Left renal cortex interstitium (tissue), 4 donors: Measurements from ENCODE around the gene TAC3. TPM values are rescaled to one million over a fixed set of nuclear protein-coding genes. Genes with fewer than 3 reads are reported as not detected.
"Not testable (repeated sequence)": the region's sequence is repeated elsewhere in the genome, so short reads cannot be mapped to it uniquely, and the experiment has no call there.

Experiments used
- DNase-seq, 4 donors: peaks; one replicate each; pipeline ENCODE4 v3.0.0-alpha.2; 2013; ENCODE audit warnings: low read depth in 4 of 4, low spot score in 2 of 4, missing footprints in 1 of 4
- polyA plus RNA-seq, 4 donors: library from polyadenylated mRNA; unstranded; fragments of 120-200 nt; gene quantifications; one replicate each; pipeline ENCODE4 v1.2.1, GENCODE V29; 2013; ENCODE audit not compliant: insufficient read length in 4 of 4

TAC3 gene
- polyA plus RNA-seq: 1 to 10 TPM in 2 of 4 donors, under 1 TPM in 2; 0.49 to 1.4 (median 1.1) TPM

DNA sequence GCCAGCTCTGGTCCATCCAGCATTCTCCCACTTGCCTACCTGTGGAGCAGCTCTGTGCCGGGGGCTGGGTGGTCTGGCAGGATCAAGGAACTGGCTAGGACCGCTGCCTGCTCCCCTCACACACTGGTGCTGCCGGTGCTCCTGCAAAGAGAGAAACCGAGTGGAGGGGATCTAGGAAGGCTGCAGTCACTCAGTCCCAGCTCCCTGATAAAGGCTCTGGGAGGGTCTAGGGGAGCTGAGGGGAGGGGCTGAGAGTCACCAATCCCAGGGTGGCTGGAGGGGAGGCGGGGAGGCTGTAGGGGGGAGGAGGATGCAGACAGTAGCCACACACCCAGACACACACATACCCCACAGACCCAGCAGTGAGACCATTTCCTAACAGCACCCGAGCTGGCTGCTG is at the start of gene TAC3:
TSS of gene TAC3 (minus strand) at position 182 of the 400 bp plus-strand sequence. CDS start 732 bp downstream, outside the sequence.
- no peak for DNase-seq

DNA sequence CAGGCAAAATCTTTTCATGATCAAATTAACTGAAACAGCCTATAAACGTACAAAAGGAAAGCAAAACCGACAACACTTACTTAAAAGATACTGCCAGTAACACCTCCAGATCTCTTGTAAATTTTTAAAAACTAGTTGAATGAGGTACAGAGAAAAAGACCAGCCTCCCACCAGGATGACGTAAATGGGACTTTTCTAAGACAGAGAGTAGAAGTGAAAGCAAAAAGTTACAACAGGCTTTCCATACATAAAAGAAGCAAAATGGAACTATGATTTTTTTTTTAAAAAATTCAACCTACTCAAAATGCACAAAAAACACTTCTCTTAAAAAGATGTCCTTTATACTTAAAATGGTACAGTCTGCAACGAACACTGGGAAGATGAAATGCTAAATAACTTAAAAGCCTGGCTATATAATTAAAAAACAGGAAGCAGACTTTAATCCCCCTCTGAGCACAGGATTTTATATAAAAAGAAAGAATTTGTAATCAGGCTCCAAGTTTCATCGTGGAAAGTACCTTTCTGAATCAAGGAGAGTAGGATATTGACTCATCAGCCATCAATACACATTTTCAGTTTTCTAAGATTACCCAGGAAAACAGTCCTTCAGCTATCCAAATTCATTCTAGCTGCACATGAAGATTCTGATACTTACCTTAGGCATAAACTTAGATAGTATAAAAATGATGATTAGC is 47.8 kb upstream of the TAC3 start:
- DNase-seq: no peak

DNA sequence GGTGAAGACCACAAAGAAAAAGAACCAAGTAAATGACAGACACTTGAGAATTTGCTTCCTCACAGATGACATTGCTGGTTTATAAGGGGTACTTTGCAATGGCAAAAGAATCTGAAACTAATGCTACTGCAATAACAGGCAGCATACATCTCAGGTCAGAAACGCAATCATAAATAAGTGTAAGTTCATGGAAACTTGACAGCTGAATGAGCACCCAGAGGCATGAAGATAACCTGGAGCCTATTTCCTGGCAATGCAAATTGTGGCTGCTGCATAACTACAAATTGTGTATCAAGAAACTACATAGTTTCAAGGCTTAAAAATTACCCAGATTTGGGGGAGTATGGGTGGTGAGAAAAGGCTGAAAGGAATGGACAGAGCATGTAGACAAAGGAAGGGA is 42.1 kb upstream of the TAC3 start:
- no peak for DNase-seq

DNA sequence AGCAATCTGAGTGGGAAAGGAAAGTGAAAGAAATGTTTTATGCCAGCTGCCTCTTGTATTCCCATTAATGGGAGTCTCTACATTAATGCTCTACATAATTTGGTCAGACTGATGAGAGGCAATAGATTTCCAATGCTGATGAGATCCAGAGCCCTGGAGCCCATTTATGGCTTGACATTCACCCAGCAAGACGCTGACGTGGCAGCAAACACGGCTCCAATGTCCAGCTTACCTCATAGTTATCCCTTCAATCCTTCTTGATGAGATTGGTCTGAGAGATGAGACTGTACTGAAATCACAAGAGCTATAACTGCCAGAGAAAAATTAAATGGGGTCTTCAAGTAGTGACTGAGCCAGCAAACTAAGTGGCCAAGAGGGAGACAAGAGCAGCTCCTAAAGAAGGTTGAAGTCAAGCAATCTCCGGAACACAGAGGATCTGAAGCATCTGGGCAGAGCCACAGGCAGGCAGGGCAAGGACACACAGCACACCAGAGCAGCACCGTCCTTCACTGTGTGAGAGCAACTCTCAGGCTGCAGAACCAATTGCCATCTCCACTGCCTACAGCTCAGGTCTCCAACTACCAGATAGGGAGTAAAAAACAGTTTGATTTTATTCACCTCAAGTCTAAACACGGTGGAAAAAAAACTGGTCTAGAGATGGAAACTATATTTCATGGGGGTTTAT is 40.9 kb upstream of the TAC3 start:
- no peak for DNase-seq

DNA sequence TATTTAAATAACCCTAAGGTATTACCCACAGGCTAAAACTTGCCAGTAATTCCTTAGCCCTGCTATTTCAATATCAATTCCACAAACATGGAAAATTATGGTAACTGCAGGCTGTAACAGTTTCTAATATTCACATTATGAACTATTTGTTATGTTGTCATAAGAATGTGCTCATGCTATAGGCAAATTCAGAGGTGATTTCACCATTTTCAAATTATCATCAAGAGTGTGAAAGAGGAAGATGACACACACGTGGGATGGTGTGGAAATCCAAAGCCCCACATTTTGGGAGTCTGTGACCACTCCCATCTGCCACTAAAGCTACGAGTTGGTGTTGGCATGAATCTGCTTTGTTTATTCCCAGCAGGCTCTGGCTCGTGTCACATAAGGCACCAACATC is 39.5 kb upstream of the TAC3 start:
- no peak for DNase-seq

DNA sequence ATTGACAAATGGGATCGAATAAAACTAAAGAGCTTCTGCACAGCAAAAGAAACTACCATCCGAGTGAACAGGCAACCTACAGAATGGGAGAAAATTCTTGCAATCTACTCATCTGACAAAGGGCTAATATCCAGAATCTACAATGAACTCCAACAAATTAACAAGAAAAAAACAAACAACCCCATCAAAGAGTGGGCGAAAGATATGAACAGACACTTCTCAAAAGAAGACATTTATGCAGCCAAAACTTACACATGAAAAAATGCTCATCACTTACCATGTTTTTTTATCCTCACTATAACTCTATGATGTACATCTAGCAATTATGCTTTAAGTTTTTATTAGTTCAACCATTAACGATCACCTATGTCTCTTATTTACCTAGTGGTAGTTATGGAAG is 37.6 kb upstream of the TAC3 start:
- DNase-seq: not testable (repeated sequence)

DNA sequence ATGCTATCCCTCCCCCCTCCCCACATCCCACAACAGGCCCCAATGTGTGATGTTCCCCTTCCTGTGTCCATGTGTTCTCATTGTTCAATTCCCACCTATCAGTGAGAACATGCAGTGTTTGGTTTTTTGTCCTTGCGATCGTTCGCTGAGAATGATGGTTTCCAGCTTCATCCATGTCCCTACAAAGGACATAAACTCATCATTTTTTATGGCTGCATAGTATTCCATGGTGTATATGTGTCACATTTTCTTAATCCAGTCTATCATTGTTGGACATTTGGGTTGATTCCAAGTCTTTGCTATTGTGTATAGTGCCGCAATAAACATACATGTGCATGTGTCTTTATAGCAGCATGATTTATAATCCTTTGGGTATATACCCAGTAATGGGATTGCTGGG is 36.8 kb upstream of the TAC3 start:
- not testable (repeated sequence) for DNase-seq

DNA sequence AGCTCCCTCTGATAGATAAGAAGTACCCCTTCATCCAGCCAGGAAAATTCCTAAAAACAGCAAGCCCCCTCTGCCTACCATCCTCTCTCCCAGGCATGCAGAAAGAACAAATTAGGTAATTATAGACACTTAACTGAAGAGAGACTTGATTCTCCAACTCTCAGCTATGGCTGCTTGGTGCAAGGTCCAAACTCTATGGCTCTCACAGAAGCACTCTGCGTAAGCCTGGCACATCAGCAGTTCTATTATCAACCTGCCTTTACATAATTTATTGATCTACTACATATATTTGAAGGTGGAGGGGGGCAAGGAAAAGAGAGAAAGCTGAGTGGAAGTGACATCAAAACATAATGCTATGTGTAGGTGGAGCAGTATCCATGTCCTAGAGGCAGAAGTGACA is 34.7 kb upstream of the TAC3 start:
- no peak for DNase-seq

DNA sequence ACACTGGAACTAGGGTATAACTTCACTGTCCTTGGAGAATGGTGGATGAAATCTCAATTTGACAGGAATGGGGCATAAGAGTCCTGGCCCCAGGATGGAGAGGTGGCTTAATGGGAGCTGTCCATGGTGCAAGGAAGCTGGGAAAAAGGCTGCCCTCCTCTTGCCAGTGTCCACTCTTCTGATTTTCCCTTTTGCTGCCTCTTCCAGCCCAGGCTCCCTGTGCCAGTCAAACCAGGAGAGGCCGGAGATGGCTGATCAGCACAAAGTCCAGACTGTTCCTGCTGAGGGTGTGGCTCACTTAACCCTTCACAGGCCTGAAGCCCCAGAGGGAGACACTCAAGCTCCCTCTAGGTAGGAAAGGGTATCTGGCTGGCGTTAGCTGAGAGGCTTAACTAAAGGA is 33.6 kb upstream of the TAC3 start, which contains the start of gene MYO1A:
TSS of gene MYO1A (minus strand) at position 240 of the 400 bp plus-strand sequence. CDS start 1,806 bp downstream, outside the sequence.
- DNase-seq: no peak

DNA sequence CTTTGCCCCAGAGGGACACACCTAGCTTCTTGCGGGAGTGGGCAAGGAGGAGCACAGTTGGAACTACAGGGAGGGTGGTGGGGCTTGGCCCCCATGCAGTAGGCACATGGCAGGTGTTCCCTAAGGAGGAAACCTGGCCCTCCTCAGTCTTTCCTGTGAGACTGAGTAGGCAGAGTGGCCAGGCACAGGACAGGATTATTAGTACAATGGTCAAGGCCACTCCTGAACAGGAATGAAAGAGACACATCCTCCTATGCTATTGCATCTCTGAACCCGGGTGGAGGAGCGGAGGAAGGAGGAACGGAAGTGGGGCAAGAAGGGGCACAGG is 32.8 kb upstream of the TAC3 start:
- no peak for DNase-seq

DNA sequence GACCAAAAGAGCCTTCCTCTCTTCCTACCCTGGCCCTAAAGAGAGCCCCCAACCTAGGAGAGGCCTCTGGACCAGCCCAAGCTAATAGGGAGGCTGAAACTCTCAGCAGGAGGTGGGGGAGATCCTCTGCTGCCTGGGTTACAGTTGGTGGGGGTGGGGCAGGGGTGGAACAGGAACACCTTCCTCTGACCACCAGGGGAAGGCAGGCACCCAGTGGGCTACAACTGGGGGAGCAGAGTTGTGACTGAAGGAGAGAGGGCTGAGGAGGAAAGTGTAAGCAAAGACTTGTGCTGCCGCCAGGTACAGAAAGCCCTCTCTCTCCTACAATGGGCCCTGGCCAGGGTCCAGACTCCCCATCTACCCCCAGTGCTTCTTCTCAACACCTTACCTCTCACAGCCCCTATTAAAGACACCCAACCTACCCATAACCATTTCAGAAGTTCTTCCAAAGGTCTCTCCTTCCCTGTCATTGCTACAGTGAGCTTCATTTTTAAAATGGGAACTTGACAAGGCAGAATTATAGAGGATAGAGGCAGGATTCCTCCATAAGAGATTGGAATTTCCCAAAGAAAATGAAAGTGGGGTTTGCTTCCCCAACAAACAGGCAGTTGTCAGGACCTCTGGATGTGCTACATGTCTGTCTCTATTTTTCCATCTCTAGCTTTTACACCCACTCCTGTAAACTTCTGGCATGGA is 32.2 kb upstream of the TAC3 start:
- DNase-seq: no peak

DNA sequence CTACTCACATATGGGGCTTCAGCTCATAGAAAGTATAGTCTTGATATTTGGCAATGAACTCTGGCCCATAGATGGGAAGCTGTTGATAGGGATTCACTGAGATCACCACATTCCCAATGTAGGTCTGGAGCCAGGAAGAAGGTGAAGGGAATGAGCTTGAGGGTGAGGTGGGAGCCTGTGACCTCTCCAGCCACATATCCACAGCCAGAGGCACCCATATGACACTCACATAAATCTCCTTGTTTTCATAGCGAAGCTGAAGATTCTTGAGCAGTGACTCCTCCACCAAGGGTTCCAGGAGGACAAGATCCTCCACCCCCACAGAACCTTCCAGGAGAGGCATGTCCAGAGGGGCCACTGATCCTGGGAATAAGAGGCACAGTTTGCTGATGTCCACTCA is 31.7 kb upstream of the TAC3 start:
- no peak for DNase-seq

DNA sequence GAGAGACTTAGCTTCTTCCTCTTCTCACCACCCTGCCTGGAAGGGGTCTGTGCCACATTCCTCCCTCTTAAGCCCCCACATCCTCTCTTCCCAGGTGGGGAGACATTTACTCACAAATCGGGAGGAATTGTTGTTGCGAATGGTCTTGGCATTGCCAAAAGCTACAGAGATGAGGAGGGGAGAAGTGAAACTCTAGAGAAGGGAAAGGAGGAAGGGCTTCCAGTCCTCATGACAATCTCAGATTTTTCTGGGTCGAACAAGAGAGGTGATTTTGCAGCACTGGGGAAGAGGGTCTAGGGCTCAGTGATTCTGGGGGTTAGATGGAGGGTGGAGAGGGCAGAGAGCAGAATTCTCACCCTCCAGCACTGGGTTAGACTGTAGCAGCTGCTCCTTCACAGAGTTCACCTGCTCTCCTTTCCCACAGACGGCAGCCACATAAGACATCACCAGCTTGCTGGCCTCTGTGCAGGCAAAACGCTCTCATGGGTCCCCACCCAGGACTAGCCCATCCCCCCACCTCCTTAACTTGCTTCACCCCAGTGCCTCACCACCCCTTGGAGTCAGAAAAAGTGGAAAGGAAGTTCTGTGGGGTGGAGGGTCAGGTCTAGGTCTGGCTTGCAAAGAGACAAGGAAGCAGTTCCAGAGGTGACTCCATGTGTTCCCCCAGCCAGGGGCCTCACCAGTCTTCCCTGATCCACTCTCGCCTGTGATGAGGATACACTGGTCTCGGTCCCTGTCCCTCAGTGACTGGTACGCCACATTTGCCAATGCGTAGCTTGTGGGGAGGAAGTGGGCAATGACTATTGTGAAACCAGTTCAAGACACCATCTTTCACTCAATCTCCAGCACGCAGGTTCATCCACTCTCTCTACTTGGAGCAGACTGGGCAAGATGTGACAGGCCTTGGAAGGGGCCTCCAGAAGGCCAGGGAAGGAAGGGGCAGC is 30.9 kb upstream of the TAC3 start:
- no peak for DNase-seq

DNA sequence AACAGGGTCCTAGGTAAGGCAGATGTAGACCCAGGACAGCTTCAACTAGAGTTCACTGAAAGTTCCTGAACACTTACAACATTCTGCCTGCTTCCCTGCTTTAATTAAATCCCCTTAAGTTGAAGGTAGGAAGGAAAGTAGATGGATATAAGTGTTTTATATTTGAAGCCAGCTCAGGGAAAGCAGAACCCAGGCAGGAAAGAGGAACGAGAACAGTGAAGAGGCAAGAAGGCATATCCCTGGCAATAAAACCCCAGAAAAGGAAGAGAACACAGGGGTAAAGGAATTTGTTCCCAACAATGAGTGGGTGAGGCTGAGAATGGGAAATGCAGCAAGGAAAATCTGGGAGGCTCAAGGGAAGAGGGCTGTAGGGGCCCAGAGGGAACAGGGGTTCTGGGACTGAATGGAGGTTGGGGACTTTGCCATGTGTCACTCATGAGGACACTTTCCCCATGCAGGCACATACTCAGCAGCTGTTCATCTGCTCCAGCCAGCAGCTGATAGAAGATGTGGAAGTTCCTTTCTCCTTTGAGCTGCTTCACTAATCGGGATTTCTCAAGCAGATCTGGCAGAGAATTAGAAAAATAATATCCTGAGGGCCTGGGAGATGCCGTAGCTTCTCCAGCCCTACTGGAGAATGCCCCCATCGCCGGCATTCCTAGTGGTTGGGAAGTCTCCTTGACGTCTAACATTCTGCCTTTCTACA is 29.9 kb upstream of the TAC3 start:
- no peak for DNase-seq

DNA sequence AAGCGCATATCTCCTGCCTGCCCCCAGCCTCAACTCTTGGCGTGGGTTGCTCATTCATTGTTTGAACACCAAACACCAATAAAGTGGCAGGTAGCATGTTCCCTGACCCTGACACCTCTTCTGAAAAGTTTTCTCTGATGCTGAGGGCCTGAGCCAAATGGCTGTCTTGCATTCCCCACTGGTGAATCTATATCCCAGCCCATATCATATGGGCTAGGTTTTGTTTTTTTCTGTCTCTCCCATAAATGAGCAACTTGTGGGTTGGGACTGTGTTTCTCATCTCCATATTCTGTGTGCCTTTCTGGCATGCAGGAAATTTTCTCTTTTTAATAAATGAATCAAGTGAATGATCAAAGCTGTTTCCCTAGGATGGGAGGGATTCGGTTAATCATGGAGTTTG is 28.6 kb upstream of the TAC3 start:
- DNase-seq: no peak

DNA sequence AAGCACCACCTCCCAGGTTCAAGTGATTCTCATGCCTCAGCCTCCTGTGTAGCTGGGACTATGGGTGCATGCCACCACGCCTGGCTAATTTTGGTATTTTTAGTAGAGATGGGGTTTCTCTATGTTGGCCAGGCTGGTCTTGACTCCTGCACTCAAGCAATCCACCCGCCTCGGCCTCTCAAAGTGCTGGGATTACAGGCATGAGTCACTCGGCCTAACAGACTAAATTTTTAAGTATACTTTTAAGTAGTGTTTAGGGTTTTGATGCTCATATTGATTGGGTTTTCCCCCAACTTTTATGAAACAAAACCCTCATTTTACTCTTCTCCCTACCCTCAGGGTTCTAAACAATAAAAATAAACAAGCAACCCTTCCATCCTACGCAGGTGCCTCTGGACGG is 28.1 kb upstream of the TAC3 start:
- DNase-seq: no peak

DNA sequence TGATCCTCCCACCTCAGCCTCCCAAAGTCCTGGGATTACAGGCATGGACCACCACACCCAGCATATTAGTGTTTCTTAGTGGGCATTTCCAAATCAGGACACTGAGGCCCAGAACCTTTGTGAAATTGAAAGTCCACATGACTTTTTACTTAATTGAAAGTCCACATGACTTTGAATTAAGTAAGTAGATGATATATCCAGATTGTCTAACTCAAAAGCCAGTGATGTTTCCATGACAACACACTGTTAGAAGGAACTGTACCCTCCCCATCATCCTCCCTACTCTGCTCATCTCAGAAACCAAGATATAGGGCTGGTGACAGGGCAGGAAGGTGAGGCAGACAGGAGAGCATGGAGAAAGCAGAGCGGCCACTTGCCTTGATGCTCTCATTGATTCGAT is 26.4 kb upstream of the TAC3 start:
- no peak for DNase-seq

DNA sequence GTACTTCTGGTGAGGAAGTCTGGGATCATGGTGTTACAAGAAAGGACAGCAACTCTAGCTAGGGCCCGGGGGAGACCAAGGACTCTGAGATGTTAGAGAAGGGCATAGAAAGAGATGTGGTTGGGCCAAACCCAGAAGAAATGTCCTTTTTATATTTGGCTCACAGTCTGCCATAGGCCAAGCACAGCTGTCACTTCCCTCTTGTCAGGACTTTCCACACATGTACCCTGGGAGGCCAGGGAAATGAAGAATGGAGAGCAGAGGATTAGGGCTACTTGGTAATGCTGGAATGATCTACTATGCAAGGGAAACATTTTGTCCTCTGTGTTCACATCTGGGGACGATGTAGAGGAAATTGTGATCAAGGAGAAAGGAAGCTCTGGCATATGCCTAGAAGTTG is 24.4 kb upstream of the TAC3 start:
- no peak for DNase-seq

DNA sequence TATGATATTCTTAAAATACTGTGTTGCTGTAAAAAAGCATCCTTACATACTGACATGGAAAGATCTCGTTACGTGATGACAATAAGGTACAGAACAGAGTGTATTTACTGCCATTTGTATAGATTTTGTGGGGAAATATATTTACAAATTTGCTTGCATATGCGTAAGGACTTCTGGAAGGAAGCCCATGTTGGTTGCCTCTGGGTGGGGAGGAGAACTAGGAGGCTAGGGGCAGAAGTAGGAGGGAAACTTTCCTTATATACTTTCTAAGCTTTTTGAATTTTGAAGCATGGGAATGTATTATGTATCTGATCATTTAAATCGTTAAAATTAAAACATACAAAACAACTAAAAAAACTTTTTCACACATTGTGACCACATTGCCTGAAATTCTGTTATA is 23.9 kb upstream of the TAC3 start:
- DNase-seq: no peak
